Measurements from ENCODE around the gene COL1A1.

DNA sequence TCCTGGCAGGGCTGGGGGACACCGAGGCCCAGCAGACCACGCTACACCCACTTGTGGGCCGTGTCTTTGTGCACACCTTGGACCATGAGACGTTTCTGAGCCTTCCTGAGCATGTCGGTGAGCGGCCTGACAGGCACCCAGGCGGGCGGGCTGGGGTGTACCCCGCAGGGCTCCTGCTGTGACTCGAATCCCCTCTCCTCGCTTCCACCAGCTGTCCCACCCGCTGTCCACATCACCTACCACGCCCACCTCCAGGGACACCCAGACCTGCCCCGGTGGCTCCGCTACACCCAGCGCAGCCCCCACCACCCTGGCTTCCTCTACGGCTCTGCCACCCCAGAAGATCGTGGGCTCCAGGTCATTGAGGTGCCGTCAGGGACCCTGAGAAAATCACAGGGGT lies 34.1 kb downstream of the COL1A1 start:
- TF ChIP-seq, protein P1, sequence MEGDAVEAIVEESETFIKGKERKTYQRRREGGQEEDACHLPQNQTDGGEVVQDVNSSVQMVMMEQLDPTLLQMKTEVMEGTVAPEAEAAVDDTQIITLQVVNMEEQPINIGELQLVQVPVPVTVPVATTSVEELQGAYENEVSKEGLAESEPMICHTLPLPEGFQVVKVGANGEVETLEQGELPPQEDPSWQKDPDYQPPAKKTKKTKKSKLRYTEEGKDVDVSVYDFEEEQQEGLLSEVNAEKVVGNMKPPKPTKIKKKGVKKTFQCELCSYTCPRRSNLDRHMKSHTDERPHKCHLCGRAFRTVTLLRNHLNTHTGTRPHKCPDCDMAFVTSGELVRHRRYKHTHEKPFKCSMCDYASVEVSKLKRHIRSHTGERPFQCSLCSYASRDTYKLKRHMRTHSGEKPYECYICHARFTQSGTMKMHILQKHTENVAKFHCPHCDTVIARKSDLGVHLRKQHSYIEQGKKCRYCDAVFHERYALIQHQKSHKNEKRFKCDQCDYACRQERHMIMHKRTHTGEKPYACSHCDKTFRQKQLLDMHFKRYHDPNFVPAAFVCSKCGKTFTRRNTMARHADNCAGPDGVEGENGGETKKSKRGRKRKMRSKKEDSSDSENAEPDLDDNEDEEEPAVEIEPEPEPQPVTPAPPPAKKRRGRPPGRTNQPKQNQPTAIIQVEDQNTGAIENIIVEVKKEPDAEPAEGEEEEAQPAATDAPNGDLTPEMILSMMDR (IDR thresholded peaks at IDR 0.05), result no peak
- no peak for TF ChIP-seq POLR2A (IDR thresholded peaks at IDR 0.05)

Data from lower leg skin (tissue), 3 donors.